HG02973 (cell line): ENCODE data around the gene IL17F.

ENCODE experiments used
- ATAC-seq: cut with Tn5 transposase; IDR thresholded peaks from one replicate; pipeline ENCODE4 v1.9.1; 2021; ENCODE audit warnings: moderate library complexity; ENCODE audit not compliant: unreplicated experiment

IL17F gene

GRCh38 chr6:52195886-52196285 is 48.4 kb downstream of the IL17F start:
- no peak for ATAC-seq

GRCh38 chr6:52191824-52192223 is 52.5 kb downstream of the IL17F start:
- no peak for ATAC-seq

- ATAC-seq = no peak
These were observed 53.9 kb downstream of the IL17F start for GRCh38 chr6:52190409-52190808.

- ATAC-seq = no peak
These were observed 54.3 kb downstream of the IL17F start for GRCh38 chr6:52189974-52190373.

DNA sequence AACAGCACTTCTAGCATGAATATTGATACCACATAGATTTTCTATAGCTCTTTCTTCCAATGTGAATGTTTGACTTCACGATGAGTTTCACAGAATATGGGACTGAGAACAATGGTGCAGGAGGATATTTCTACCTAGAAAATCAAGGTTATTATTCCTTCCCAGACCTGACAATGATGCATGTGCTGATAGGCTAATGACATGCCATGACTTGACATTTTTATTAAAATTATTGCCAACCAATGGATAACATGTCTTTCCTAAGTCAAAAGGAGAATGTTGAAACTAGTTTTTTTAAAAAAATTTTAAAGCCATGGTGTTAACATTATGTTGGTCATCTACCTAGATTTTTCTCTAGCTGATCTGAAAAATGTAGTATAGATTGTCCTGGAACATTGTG is 57.2 kb downstream of the IL17F start:
- ATAC-seq = no peak
